ENCODE data around the gene C6orf89. TPM values are rescaled to one million over a fixed set of nuclear protein-coding genes. Genes with fewer than 3 reads are reported as not detected.
A peak's percentile ranks its signal among the peaks of the same experiment; 100 is the strongest.
"Not testable (repeated sequence)": the region's sequence is repeated elsewhere in the genome, so short reads cannot be mapped to it uniquely, and the experiment has no call there.

Gene C6orf89
- total and polyA plus RNA-seq, 2 experiments from 2014 or later: 73.8 to 84.0 TPM

- H3K9ac ChIP-seq: no peak overlapping the region
- no peak overlapping the region for H3K4me2 ChIP-seq (ENCODE audit: unreplicated experiment)
- in situ Hi-C loops (cut with MboI): no loop called here
- H3K27me3 ChIP-seq (replicated peaks; ENCODE audit: insufficient read depth): no peaks in the 10 kb centered on the region
- H3K4me1 ChIP-seq (ENCODE audit: insufficient read depth): 0 out of 2 replicates have a peak, but pooled peaks cover 10% of the 10 kb centered on the region
- WGBS, 2 experiments (ENCODE audit: low coverage in 1 of 2, low lambda C conversion rate in 2 of 2, missing lambda C conversion rate in 2 of 2): 92 to 93% methylated on average over 4 of the region's 4 CpGs
- no peaks in the 10 kb centered on the region for H3K79me2 ChIP-seq (ENCODE audit: insufficient read depth)
- H3F3A ChIP-seq (ENCODE audit: insufficient read depth): peaks cover 8% of the 10 kb centered on the region; the same call in 1 of the 2 replicates
- no peaks in the 10 kb centered on the region for H3K36me3 ChIP-seq (ENCODE audit: low read depth)
- H3K4me3 ChIP-seq: no peak overlapping the region
- H2AFZ ChIP-seq: no peak overlapping the region
- no peaks in the 10 kb centered on the region for H3K9me2 ChIP-seq (ENCODE audit: insufficient read depth)
- TF ChIP-seq EZH2 (IDR thresholded peaks at IDR 0.05; ENCODE audit: insufficient read depth, poor library complexity, severe bottlenecking): no peak
- TF ChIP-seq EZH2phosphoT487 (IDR thresholded peaks at IDR 0.05; ENCODE audit: insufficient read depth, low read depth): no peak
- no peaks in the 10 kb centered on the region for H3K9me3 ChIP-seq (ENCODE audit: low read depth)
- no peak overlapping the region for H3K27ac ChIP-seq
- DNase-seq: no peak
- no peaks in the 10 kb centered on the region for H4K20me1 ChIP-seq (ENCODE audit: insufficient read depth)
Observed at GRCh38 chr6:36946526-36946925, 60.8 kb downstream of the C6orf89 start.

- Histone ChIP-seq H3K4me3 (no peak overlapping the region), H3K9me2 (ENCODE audit: insufficient read depth) (no peaks in the 10 kb centered on the region), H3F3A (ENCODE audit: insufficient read depth) (peaks cover 8% of the 10 kb centered on the region; the same call in 1 of the 2 replicates), H3K27me3 (replicated peaks; ENCODE audit: insufficient read depth) (no peaks in the 10 kb centered on the region), H3K4me1 (ENCODE audit: insufficient read depth) (0 out of 2 replicates have a peak, but pooled peaks cover 10% of the 10 kb centered on the region), H4K20me1 (ENCODE audit: insufficient read depth) (no peaks in the 10 kb centered on the region), H3K4me2 (ENCODE audit: unreplicated experiment) (no peak overlapping the region), H3K9ac (no peak overlapping the region), H3K79me2 (ENCODE audit: insufficient read depth) (no peaks in the 10 kb centered on the region), H3K9me3 (ENCODE audit: low read depth) (no peaks in the 10 kb centered on the region), H2AFZ (no peak overlapping the region), H3K27ac (no peak overlapping the region), H3K36me3 (ENCODE audit: low read depth) (no peaks in the 10 kb centered on the region)
- no peak for TF ChIP-seq EZH2 (IDR thresholded peaks at IDR 0.05; ENCODE audit: insufficient read depth, poor library complexity, severe bottlenecking)
- no peak for TF ChIP-seq EZH2phosphoT487 (IDR thresholded peaks at IDR 0.05; ENCODE audit: insufficient read depth, low read depth)
- in situ Hi-C loops (cut with MboI): no loop called here
- DNase-seq: no peak
- WGBS, 2 experiments (ENCODE audit: low coverage in 1 of 2, low lambda C conversion rate in 2 of 2, missing lambda C conversion rate in 2 of 2): 89 to 90% methylated on average over 12 of the region's 12 CpGs
Observed at GRCh38 chr6:36947570-36948351, 62.0 kb downstream of the C6orf89 start.

- H3K9me3 ChIP-seq (ENCODE audit: low read depth); DNase-seq; H3K79me2 ChIP-seq (ENCODE audit: insufficient read depth); H3F3A ChIP-seq (ENCODE audit: insufficient read depth); H3K27me3 ChIP-seq (replicated peaks; ENCODE audit: insufficient read depth); H3K4me3 ChIP-seq; H3K36me3 ChIP-seq (ENCODE audit: low read depth); H4K20me1 ChIP-seq (ENCODE audit: insufficient read depth); in situ Hi-C loops (cut with MboI); H3K4me2 ChIP-seq (ENCODE audit: unreplicated experiment); H3K9ac ChIP-seq; H3K27ac ChIP-seq; H2AFZ ChIP-seq; H3K4me1 ChIP-seq (ENCODE audit: insufficient read depth); H3K9me2 ChIP-seq (ENCODE audit: insufficient read depth): not testable (repeated sequence)
- 91 to 95% methylated on average over 9 of the region's 9 CpGs for WGBS, 2 experiments (ENCODE audit: low coverage in 1 of 2, low lambda C conversion rate in 2 of 2, missing lambda C conversion rate in 2 of 2)
Observed at GRCh38 chr6:36949076-36949475, 63.3 kb downstream of the C6orf89 start.

- Histone ChIP-seq H3F3A (ENCODE audit: insufficient read depth) (peaks cover 8% of the 10 kb centered on the region; the same call in 1 of the 2 replicates), H3K9ac (no peak overlapping the region), H2AFZ (no peak overlapping the region), H3K4me1 (ENCODE audit: insufficient read depth) (0 out of 2 replicates have a peak, but pooled peaks cover 10% of the 10 kb centered on the region), H3K4me3 (no peak overlapping the region), H3K27ac (peak overlapping the region; percentile 18), H3K36me3 (ENCODE audit: low read depth) (no peaks in the 10 kb centered on the region), H3K79me2 (ENCODE audit: insufficient read depth) (no peaks in the 10 kb centered on the region), H3K9me2 (ENCODE audit: insufficient read depth) (no peaks in the 10 kb centered on the region), H3K9me3 (ENCODE audit: low read depth) (no peaks in the 10 kb centered on the region), H4K20me1 (ENCODE audit: insufficient read depth) (no peaks in the 10 kb centered on the region), H3K27me3 (replicated peaks; ENCODE audit: insufficient read depth) (no peaks in the 10 kb centered on the region), H3K4me2 (ENCODE audit: unreplicated experiment) (no peak overlapping the region)
- TF ChIP-seq EZH2phosphoT487 (IDR thresholded peaks at IDR 0.05; ENCODE audit: insufficient read depth, low read depth) (no peak), EZH2 (IDR thresholded peaks at IDR 0.05; ENCODE audit: insufficient read depth, poor library complexity, severe bottlenecking) (no peak)
- DNase-seq: peak; percentile 55
- 75 to 76% methylated on average over 3 of the region's 3 CpGs for WGBS, 2 experiments (ENCODE audit: low coverage in 1 of 2, low lambda C conversion rate in 2 of 2, missing lambda C conversion rate in 2 of 2)
- in situ Hi-C loops (cut with MboI): no loop called here
Observed at GRCh38 chr6:36949636-36950035, 63.9 kb downstream of the C6orf89 start.
